GM19239 (cell line): ENCODE data around the gene TRAF4.
A peak's percentile ranks its signal among the peaks of the same experiment; 100 is the strongest.
"Not testable (repeated sequence)": the region's sequence is repeated elsewhere in the genome, so short reads cannot be mapped to it uniquely, and the experiment has no call there.

ENCODE experiments used
- DNase-seq: peaks from one replicate; pipeline ENCODE4 v3.0.0; 2011; ENCODE audit warnings: low spot score; ENCODE audit not compliant: insufficient read length
- FAIRE-seq: peaks from 2 replicates; lab custom pipeline; 2011; peaks lifted over from hg19 to GRCh38; lab: Jason Lieb, UNC

TRAF4 gene

DNA sequence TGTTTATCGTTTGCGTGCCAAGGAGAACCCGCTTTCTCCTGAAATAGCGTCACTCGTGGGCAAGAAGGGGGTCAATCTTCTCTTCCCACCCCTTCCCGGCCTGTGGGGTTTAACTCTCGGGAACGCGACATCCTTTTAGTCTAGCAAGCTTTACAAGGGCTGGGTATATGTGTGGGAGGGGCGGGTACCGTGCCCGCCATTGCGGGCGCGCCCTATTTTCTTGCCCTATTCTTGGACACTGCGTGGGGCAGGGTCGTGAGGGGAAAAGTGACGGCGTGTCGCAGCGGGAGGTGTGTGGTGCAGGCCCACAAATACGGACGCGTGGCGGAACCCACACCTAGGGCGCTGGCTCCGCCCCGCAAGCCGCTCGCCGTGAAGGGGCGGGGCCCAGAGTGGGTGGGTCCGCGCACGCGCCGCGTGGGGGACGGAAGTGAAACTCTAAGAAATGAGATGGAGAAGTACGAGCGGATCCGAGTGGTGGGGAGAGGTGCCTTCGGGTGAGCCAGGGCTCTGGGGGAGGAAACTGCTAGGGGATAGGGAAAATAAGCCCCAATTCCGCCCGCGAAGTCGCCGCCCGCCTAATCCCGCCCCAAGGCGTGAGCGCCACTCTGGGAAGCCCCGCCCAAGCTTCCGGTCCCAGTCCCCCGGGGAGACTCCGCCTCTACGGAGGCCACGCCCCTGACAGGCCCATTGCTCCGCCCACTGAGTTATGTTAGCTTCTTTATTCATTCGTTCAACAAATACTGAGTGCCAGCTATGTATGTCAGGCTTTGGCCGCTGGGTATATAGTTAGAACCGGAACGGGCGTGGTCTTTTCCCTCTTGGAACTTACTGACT lies 15.2 kb upstream of the TRAF4 start, which contains the start of gene NEK8:
NEK8 (plus strand) TSS at position 425 of the 837 bp plus-strand sequence; CDS start at position 451, 26 bp downstream.
- DNase-seq (no peak), FAIRE-seq (peak; percentile 88)

DNA sequence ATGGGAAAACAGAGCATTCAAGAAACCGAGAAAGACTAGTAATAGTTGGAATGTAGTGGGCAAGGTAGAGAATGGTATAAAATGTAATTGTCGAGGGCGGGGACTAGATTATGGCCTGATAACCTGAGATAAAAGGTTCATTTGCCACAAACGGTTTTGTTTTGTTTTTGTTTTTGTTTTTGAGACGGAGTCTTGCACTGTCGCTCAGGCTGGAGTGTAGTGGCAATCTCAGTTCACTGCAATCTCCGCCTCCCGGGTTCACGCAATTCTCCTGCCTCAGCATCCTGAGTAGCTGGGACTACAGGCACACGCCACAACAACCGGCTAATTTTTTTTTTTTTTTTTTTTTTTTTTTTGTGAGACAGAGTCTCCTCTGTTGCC lies 13.9 kb upstream of the TRAF4 start:
- FAIRE-seq = no peak
- DNase-seq = no peak

DNA sequence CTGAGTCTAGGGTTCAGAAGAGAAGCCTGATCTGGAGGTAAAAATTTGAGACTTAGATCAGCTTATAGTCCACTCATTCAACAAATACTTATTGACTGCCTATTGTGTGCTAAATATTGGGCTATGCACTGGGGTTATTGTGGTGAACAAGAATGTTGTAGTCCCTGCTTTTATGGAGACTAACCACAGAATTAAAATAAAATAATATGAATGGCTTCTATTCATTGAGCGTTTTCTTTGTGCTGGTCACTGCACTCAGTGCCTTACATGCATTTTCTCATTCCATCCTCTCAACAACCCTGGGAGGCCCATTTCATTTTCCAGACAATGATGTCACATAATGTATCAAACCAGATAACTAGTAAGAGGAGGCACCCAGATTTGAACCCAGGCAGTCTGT lies 10.5 kb upstream of the TRAF4 start:
- no peak for FAIRE-seq
- no peak for DNase-seq

DNA sequence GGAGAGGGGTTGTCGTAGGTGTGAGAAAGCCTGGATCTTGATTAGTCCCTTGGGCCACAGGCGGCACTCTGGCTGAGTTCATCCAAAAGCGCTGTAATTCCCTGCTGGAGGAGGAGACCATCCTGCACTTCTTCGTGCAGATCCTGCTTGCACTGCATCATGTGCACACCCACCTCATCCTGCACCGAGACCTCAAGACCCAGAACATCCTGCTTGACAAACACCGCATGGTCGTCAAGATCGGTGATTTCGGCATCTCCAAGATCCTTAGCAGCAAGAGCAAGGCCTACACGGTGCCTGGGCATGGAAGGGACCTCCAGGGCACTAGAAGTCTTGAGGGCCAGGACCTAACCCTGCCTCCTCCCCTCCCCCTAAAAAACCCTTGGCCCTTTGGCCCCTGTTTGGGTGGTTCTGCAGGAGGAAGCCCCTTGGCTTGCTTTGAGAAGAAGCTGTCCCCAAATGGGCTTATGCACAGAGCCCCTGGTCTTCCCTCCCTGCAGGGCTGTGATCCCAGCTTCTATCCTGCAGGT lies 9.0 kb upstream of the TRAF4 start:
- FAIRE-seq (no peak), DNase-seq (no peak)

DNA sequence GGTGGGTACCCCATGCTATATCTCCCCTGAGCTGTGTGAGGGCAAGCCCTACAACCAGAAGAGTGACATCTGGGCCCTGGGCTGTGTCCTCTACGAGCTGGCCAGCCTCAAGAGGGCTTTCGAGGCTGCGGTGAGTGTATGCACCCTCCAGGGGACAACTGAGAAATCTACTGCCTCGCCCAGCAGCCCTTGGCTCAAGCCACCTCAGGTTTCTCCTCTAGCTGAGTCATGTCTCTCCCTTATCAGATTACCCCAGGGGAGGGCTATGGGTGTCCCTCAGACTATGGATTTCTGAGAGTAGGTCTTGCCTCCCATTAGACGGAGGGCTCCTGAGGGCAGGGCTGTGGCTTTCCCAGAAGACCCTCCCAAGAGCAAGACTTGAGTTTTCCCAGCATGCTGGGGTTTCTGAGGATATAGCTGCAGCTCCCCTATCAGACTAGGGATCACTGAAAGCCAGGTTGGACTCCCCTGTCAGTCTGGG lies 8.5 kb upstream of the TRAF4 start:
- DNase-seq = no peak
- no peak for FAIRE-seq

DNA sequence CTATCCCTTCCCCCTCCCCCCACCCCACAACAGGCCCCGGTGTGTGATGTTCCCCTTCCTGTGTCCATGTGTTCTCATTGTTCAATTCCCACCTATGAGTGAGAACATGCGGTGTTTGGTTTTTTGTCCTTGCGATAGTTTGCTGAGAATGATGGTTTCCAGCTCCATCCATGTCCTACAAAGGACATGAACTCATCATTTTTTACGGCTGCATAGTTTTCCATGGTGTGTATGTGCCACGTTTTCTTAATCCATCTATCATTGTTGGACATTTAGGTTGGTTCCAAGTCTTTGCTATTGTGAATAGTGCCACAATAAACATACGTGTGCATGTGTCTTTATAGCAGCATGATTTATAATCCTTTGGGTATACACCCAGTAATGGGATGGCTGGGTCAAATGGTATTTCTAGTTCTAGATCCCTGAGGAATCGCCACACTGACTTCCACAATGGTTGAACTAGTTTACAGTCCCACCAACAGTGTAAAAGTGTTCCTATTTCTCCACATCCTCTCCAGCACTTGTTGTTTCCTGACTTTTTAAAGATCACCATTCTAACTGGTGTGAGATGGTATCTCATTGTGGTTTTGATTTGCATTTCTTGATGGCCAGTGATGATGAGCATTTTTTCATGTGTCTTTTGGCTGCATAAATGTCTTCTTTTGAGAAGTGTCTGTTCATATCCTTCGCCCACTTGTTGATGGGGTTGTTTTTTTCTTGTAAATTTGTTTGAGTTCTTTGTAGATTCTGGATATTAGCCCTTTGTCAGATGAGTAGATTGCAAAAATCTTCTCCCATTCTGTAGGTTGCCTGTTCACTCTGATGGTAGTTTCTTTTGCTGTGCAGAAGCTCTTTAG lies 7.7 kb upstream of the TRAF4 start:
- not testable (repeated sequence) for DNase-seq, FAIRE-seq

DNA sequence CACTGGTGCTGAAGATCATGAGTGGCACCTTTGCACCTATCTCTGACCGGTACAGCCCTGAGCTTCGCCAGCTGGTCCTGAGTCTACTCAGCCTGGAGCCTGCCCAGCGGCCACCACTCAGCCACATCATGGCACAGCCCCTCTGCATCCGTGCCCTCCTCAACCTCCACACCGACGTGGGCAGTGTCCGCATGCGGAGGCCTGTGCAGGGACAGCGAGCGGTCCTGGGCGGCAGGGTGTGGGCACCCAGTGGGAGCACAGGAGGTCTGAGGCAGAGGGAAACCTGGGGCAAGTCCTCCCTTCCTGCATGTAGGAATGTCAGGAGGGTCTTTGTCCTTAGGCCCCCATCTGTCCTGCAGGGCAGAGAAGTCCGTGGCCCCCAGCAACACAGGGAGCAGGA lies 6.5 kb upstream of the TRAF4 start:
- no peak for DNase-seq
- FAIRE-seq = no peak

DNA sequence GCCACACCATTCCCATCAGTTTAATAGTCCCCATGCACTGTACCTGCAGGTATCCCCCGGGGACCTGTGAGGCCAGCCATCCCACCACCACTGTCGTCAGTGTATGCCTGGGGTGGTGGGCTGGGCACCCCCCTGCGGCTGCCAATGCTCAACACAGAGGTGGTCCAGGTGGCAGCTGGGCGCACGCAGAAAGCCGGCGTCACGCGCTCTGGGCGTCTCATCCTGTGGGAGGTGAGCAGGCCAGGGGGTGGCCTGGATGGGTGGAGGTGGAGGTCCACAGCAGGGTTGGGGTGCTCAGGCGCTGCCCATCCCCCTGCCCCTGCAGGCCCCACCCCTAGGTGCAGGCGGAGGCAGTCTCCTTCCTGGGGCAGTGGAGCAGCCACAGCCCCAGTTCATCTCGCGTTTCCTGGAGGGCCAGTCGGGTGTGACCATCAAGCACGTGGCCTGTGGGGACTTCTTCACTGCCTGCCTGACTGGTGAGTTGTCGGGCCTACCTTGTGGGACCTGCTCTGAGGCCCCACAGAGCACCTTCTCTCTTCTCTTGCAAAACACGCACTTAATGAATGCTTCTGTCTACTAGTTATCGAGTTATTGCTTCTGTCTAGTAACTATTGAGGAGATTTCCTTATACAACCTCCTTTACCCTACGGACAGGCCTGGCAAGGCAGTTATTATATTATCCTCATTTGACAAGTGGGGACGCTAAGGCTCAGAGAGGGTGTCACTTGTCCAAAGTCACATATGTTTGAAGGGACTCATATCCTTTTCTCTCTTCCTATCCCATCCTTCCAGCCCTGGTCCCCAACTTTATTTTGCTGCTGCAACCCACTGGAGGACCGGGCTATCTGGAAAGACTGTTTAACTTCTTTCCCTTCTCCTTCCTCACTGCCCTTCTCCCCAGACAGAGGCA lies 5.8 kb upstream of the TRAF4 start:
- DNase-seq (peak; percentile 75), FAIRE-seq (peak; percentile 95)

DNA sequence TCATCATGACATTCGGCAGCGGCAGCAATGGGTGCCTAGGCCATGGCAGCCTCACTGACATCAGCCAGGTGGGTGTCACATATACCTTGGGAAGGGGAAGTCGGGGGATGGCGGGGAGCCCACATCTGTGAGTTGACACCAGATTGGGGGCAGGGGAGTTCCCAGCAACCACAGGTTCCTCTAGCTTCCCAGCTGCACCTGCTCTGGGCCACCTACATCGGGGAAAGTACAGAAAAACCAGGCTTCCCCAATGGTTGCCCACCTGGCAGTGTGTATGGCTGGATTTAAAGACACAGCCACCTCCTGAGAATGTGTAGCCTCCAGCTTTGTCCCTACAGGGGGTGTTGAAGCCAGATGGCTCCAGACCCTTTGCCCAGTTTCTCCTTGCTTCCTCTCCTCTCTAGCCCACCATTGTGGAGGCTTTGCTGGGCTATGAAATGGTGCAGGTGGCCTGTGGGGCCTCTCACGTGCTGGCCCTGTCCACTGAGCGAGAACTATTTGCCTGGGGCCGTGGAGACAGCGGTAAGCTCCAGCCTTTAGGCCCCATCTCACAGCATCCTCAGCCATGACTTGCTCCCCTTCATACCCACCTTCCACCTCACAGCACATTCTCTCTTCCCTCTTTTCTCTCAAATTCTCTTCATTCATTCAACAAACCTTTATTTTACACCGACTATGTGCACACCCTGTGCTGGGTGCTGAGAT lies 5.0 kb upstream of the TRAF4 start:
- FAIRE-seq (peak; percentile 63), DNase-seq (no peak)

DNA sequence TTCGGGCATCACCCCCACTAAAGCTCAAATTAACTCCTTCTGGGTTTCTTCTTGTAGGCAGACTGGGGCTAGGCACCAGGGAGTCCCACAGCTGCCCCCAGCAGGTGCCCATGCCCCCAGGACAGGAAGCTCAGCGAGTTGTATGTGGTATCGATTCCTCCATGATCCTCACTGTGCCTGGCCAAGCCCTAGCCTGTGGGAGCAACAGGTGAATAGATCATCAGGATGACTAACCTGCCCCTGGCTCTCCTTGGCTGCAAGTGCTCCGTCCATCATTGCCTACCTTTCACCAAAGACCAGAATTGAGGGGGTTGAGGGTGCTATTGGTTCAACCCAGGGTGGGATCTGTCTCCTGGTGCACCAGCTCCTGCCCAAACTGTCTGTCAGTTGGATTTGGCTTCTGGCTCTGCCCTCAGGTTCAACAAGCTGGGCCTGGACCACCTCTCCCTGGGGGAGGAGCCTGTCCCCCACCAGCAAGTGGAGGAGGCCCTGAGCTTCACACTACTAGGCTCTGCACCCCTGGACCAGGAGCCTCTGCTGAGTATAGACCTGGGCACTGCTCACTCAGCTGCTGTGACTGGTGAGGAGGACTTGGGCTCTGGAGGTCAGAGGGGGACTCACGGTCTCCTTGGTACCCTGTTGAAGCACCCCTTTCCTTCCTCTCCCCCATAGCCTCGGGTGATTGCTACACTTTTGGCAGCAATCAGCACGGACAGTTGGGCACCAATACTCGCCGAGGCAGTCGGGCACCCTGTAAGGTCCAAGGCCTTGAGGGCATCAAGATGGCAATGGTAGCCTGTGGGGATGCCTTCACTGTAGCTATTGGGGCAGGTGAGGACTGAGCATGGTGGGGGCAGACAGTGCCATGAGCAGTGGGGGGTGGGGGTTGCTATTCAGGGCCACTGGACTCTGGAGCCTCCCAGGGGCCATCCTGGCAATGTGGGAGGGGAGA lies 3.1 kb upstream of the TRAF4 start:
- DNase-seq (no peak), FAIRE-seq (no peak)

DNA sequence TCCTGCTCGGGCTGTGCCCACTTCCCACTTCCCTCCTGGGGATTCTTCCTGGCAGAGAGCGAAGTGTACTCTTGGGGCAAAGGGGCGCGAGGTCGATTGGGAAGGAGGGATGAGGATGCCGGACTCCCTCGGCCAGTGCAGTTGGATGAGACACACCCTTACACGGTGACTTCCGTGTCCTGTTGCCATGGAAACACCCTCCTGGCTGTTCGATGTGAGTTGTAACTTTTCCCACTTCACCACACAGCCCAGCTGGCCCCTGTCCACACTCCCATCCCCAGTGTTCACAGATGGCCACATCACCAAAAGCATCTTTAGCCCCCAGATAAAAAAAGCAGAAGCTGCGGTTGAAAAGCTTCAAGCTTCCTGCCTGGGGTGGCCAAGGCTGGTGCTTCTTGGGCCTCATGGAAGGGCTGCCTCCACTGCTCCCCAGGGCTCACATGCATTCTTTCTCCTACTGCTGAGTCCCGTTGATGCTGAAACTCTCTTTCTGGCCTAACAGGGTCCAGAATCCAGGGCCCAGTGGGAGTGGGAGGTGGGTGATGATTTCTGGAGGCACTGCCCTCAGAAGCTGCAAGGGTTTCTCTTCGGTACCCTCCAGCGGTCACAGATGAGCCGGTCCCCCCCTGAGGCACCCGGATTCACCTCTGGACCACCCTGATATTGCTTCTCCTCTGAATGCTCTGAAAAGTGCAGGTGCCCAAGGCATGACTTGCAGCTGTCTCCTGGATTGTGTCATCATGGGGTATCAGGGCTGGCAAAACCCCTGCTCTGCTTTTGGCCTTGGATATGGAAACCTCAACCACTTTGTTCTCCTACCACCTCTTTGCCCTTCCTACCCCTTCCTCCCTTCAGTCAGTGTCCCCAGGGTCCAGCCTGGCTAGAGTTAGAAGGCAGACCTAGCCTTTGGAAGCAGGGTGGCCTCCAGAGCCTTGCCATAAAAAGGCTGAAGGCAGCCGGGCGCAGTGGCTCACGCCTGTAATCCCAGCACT lies 2.2 kb upstream of the TRAF4 start:
- DNase-seq (peak; percentile 44), FAIRE-seq (peak; percentile 76)

DNA sequence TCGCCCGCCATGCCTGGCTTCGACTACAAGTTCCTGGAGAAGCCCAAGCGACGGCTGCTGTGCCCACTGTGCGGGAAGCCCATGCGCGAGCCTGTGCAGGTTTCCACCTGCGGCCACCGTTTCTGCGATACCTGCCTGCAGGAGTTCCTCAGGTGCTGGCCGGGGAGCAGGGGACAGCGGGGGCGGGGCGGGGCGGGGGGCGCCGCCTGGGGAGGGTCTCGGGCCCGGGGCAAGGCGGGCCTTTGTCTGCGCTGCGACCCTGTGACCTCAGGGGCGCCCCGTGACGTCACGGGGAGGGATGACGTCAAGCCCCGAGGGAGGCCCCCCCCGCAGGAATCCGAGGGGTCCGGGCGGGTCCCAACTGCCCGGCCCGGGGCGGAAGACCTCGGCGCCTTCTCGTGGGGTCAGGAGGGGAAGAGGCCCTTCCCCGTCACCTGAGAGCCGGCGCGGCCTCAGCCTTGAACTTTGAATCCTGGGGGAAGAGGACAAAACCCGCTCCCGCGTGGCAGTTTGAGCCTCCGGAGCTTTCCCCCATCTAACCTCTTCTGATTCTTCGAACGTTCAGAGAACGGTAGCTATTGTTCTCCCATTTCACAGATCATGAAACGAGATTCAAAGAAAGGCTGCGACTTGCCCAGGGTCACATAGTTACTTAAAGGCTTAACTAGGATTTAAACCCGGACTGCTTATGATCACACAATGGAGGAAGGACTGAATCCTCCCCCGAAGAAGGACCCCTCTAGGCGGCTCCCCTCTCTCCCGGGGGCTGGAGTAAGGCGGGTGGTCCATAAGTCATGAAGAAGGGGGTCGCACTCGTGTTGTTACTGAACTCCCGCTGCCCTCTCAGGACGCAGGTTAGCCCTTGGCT lies 527 bp downstream of the TRAF4 start:
- FAIRE-seq (no peak), DNase-seq (peak; percentile 36)

DNA sequence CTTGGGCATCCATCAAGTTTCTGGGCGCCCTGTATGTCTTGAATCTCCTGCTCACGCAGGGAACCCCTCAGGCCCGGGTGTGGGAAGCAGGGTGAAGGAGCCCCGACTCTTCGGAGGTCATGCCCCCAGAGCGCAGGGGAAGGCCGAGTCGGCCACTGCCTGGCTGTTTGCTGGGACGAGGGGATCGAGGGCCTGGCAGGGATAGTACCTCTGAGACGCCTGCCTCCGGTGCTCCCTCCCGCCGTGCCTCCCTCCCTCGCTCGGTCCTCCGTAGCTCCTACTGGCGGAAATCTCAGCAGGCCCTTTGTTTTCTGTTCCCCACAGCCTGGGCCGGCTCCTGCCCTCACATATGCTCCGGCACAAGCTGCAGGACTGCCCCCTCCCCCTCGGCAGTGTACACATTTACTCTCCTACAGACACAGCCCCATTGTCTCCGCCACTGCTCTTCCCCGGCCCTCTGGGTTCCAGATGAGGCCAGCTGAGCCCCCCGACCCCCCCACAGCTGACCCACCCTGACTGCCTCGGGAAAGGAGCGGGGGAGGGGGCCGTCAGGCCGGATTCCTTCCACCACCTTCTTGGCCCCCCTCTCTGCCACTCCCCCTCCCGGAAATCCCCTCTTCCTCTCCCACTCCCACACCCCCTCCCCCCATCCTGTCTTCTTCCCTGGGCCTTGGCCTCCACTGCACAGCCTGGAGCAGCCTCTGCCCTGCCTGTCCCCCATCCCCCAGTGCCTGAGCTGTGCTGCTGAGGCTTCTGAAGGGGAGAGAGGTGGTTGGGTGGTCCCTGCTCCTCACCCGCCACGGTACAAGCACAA lies 1.4 kb downstream of the TRAF4 start:
- FAIRE-seq = peak; percentile 55
- DNase-seq = no peak

DNA sequence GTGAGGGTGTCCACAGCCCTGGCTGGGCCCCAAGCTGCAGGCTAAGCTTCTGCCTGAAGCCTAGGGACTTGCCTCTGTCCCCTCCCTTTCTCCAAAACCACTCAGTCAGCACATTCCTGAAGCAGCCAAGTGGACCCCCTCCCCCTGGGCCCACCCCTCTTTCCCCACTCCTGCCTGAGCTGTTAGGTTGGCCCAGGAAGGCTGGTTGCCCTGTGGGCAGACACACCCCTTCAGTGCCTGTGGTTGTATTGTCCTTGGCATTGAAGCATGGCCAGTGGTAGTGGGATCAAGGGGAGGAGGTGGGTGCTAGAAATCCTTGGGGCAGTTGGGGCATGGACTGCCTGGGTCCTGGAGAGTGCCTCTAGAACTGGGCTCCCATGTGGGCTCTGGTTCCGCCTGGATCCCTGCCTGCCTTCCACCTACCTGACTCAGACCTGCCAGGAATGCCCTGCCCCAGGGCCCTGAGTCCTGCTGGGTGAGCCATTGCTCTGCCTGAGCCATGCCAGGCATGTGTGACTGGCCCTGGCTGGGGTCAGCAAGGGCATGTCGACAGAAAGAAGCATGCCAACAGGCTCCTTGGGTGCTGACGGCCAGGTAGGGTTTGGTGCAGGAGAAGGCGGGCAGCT lies 2.1 kb downstream of the TRAF4 start:
- no peak for FAIRE-seq
- no peak for DNase-seq

DNA sequence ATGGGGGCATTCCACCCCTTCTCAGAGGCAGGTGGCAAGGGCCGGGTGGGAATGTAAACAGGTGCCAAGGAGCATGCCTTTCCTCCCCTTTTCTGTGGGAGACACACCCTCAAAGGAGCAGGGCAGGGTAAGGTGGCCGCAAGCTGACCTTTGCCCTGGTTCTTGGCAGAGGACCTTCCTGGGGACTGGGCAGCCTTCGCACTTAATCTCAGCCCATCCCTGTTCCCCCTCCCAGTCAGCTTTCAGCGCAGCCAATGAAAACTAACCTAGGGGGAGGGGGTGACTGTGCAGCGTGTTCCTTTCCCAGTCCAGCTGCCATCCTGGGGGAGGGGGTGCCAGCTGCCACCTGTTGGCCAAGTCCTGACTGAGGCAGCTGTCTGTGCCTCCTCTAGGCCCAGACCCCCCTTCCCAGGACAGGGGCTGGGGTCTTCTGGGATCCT lies 2.8 kb downstream of the TRAF4 start:
- DNase-seq = no peak
- no peak for FAIRE-seq
